IMR-90 (cell line): ENCODE results near the gene TDRD5. TPM values are rescaled to one million over a fixed set of nuclear protein-coding genes. Genes with fewer than 3 reads are reported as not detected.

Experiments used
- ATAC-seq: fragments of 200-7000 bp; cut with Tn5 transposase; 2 replicates; pipeline ENCODE4 v1.9.1; 2020; ENCODE audit warnings: low read depth, mild to moderate bottlenecking, moderate library complexity
- BruUV-seq: library from RNA; stranded (reverse); fragments of 400-500 nt; replicated peaks from 2 replicates; lab custom pipeline; 2021; lab: Mats Ljungman, UMichigan
- CTCF ChIA-PET: fragments of 300-600 bp; formaldehyde crosslinking; extraction: SDS; loops from one replicate; lab custom pipeline; 2021; ENCODE audit warnings: antibody characterized with exemption; lab: Yijun Ruan, JAX
- POLR2A ChIA-PET: fragments of 300-600 bp; sonication (Branson Sonifier 250); formaldehyde crosslinking; loops from one replicate; lab custom pipeline; 2022; ENCODE audit warnings: antibody characterized with exemption; ENCODE audit not compliant: unreplicated experiment; lab: Charles Lee
- DNase-seq: peaks from one replicate; pipeline ENCODE4 v3.0.0; 2013
- H2AFZ ChIP-seq: replicated peaks from 2 replicates; pipeline ENCODE3; 2013; ENCODE audit warnings: low read length, mild to moderate bottlenecking; ENCODE audit not compliant: poor library complexity
- H2AK5ac ChIP-seq: 2 replicates; pipeline ENCODE4 v1.6.1; 2013; ENCODE audit warnings: low read depth, low read length, inconsistent platforms
- H2AK9ac ChIP-seq: replicated peaks from 2 replicates; pipeline ENCODE3; 2013; ENCODE audit warnings: mild to moderate bottlenecking, low read depth, low read length, moderate library complexity; ENCODE audit not compliant: poor library complexity
- H2BK120ac ChIP-seq: 2 replicates; pipeline ENCODE4 v1.6.1; 2013; ENCODE audit warnings: low read depth, low read length, inconsistent platforms
- H2BK15ac ChIP-seq: 3 replicates; pipeline ENCODE4 v1.6.1; 2013; ENCODE audit warnings: low read depth, low read length, inconsistent platforms
- H2BK20ac ChIP-seq: 2 replicates; pipeline ENCODE4 v1.6.1; 2013; ENCODE audit warnings: low read depth, mild to moderate bottlenecking, inconsistent platforms, low read length, moderate library complexity
- H2BK5ac ChIP-seq: 2 replicates; pipeline ENCODE4 v1.6.1; 2013; ENCODE audit warnings: mild to moderate bottlenecking, low read depth, low read length, inconsistent platforms; ENCODE audit not compliant: poor library complexity, severe bottlenecking
- H3K14ac ChIP-seq: replicated peaks from 2 replicates; pipeline ENCODE4 v1.6.1; 2013; ENCODE audit warnings: low read depth, low read length, inconsistent platforms
- H3K18ac ChIP-seq: 2 replicates; pipeline ENCODE4 v1.6.1; 2013; ENCODE audit warnings: low read depth, low read length, control low read depth
- H3K23ac ChIP-seq: 2 replicates; pipeline ENCODE4 v1.6.1; 2013; ENCODE audit warnings: low read depth, low read length, inconsistent platforms
- H3K27ac ChIP-seq: 2 replicates; pipeline ENCODE4 v1.5.1; 2013; ENCODE audit warnings: mild to moderate bottlenecking, control low read depth, low read length; ENCODE audit not compliant: insufficient read depth
- H3K27me3 ChIP-seq: 2 replicates; pipeline ENCODE4 v1.6.1; 2013; ENCODE audit warnings: low read length; ENCODE audit not compliant: control insufficient read depth, insufficient read depth
- H3K36me3 ChIP-seq: 2 replicates; pipeline ENCODE4 v1.6.1; 2013; ENCODE audit warnings: low read length, mixed read lengths; ENCODE audit not compliant: control insufficient read depth, insufficient read depth
- H3K4ac ChIP-seq: 2 replicates; pipeline ENCODE4 v1.6.1; 2013; ENCODE audit warnings: low read depth, low read length, inconsistent platforms
- H3K4me1 ChIP-seq: 2 replicates; pipeline ENCODE4 v1.6.1; 2013; ENCODE audit warnings: low read length, mixed read lengths; ENCODE audit not compliant: control insufficient read depth, insufficient read depth
- H3K4me2 ChIP-seq: 2 replicates; pipeline ENCODE4 v1.6.1; 2013; ENCODE audit warnings: low read depth, mild to moderate bottlenecking, control low read depth, low read length, moderate library complexity
- H3K4me3 ChIP-seq: 2 replicates; pipeline ENCODE4 v1.5.1; 2013; ENCODE audit warnings: low read depth, mild to moderate bottlenecking, control low read depth, low read length, moderate library complexity; ENCODE audit not compliant: insufficient read depth
- H3K56ac ChIP-seq: 2 replicates; pipeline ENCODE4 v1.6.1; 2013; ENCODE audit warnings: low read length, inconsistent platforms; ENCODE audit not compliant: insufficient read depth; ENCODE audit errors: extremely low read depth
- H3K79me1 ChIP-seq, 2 experiments: 2 replicates each; pipeline ENCODE4 v1.6.1; 2013; ENCODE audit warnings: low read length in 2 of 2, inconsistent platforms in 1 of 2, low read depth in 1 of 2
- H3K9ac ChIP-seq: 2 replicates; pipeline ENCODE4 v1.6.1; 2013; ENCODE audit warnings: low read depth, low read length, control low read depth
- H3K9me1 ChIP-seq: 2 replicates; pipeline ENCODE4 v1.6.1; 2013; ENCODE audit warnings: low read length, inconsistent platforms; ENCODE audit not compliant: insufficient read depth
- H3K9me3 ChIP-seq: 2 replicates; pipeline ENCODE4 v1.6.1; 2013; ENCODE audit warnings: low read length; ENCODE audit not compliant: control insufficient read depth, insufficient read depth
- H4K20me1 ChIP-seq: 2 replicates; pipeline ENCODE4 v1.6.1; 2013; ENCODE audit warnings: low read length, inconsistent platforms; ENCODE audit not compliant: insufficient read depth
- H4K5ac ChIP-seq: 2 replicates; pipeline ENCODE4 v1.6.1; 2013; ENCODE audit warnings: mild to moderate bottlenecking, low read depth, low read length, control low read depth
- H4K8ac ChIP-seq, 2 experiments: 2 replicates each; pipeline ENCODE4 v1.6.1; 2013; ENCODE audit warnings: low read depth in 2 of 2, low read length in 2 of 2, control low read depth in 1 of 2, inconsistent platforms in 1 of 2
- H4K91ac ChIP-seq: 2 replicates; pipeline ENCODE4 v1.6.1; 2013; ENCODE audit warnings: low read depth, low read length, inconsistent platforms; ENCODE audit not compliant: insufficient read depth
- CEBPB ChIP-seq: IDR thresholded peaks from 2 replicates; pipeline ENCODE4 v1.6.1; 2012; ENCODE audit warnings: low read depth, low read length, improper control_type of control experiment
- MXI1 ChIP-seq: IDR thresholded peaks from 2 replicates; pipeline ENCODE4 v1.6.1; 2012; ENCODE audit warnings: low read depth, mild to moderate bottlenecking, low read length, moderate library complexity, borderline replicate concordance
- WGBS, 2 experiments: methylation state at CpG; one replicate each; pipeline versions ENCODE4 v1.1.5 to v1.1.7; 2013; ENCODE audit warnings: missing lambda C conversion rate in 2 of 2; ENCODE audit not compliant: insufficient read length in 1 of 2; ENCODE audit errors: extremely low coverage in 2 of 2; 5-methylcytosine and 5-hydroxymethylcytosine counted together
- dilution Hi-C: fragments of 300-500 bp; cut with HindIII; formaldehyde crosslinking; loops from one replicate; pipeline ENCODE4 v1.14.3; 2018; ENCODE audit warnings: low sequenced_read_pairs; ENCODE audit not compliant: unreplicated experiment
- in situ Hi-C: fragments of 300-500 bp; cut with MboI; formaldehyde crosslinking; loops from 3 replicates; pipeline ENCODE4 v1.14.3; 2019; ENCODE audit warnings: low sequenced_read_pairs, inconsistent platforms, mixed read lengths
- intact Hi-C: fragments of 100-400 bp; cut with micrococcal nuclease; formaldehyde crosslinking; loops from 2 replicates; pipeline ENCODE4 v1.10.0; 2022
- polyA plus RNA-seq, 3 experiments: library from polyadenylated mRNA; depleted of rRNA; stranded (reverse); fragments of >200 nt; gene quantifications; 2 replicates each; pipeline ENCODE4 v1.2.3, GENCODE V29; 2012; ENCODE audit warnings: low replicate concordance in 1 of 3
- total RNA-seq: library from RNA; depleted of rRNA; stranded (reverse); fragments of >200 nt; gene quantifications from 2 replicates; pipeline ENCODE4 v1.2.3, GENCODE V29; 2012

The TDRD5 gene
- total and polyA plus RNA-seq, 2 of the 4 experiments (the other 2 are of a cell fraction): not detected

GRCh38 chr1:179576509-179576908, 15.1 kb upstream of the TDRD5 start:
- Histone ChIP-seq H3K14ac (no peak overlapping the region), H2BK20ac (no peak overlapping the region), H3K27me3 (peaks cover 29% of the 10 kb centered on the region), H3K56ac (no peak overlapping the region), H3K4me3 (no peak overlapping the region), H4K20me1 (no peaks in the 10 kb centered on the region), H2AFZ (no peak overlapping the region), H3K9me3 (no peaks in the 10 kb centered on the region), H2BK120ac (no peak overlapping the region), H2BK5ac (no peak overlapping the region), H3K23ac (no peak overlapping the region), H4K8ac (no peak overlapping the region), H3K4me2 (no peak overlapping the region), H3K9me1 (no peaks in the 10 kb centered on the region), H3K36me3 (no peaks in the 10 kb centered on the region), H2BK15ac (no peak overlapping the region), H4K5ac (no peak overlapping the region), H3K27ac (no peak overlapping the region), H4K91ac (no peak overlapping the region), H3K9ac (no peak overlapping the region), H2AK9ac (no peak overlapping the region), H3K79me1 (no peaks in the 10 kb centered on the region), H3K4ac (no peak overlapping the region), H3K18ac (no peak overlapping the region), H2AK5ac (no peak overlapping the region), H3K4me1 (no peaks in the 10 kb centered on the region)
- no peak for ATAC-seq
- ChIA-PET POLR2A (no interaction called here), CTCF (no interaction called here)
- intact Hi-C loops: no loop called here
- TF ChIP-seq MXI1: no peak
- TF ChIP-seq CEBPB: peak; percentile 50; the same call in 1 of the 2 replicates
- dilution Hi-C loops: no loop called here
- 17% methylated on average over 1 of the region's 5 CpGs; no CpG with 5 or more reads in 1 of the 2 experiments for WGBS, 2 experiments
- BruUV-seq: no TSS peak
- no peak for DNase-seq
- in situ Hi-C loops: loop anchor here (25.0 kb wide), 1 partner anchor 314 kb away; no protein-coding TSS in a partner anchor
